Left ventricle myocardium inferior (tissue), 1 donor: Measurements from ENCODE around the gene PLA2R1. TPM values are rescaled to one million over a fixed set of nuclear protein-coding genes. Genes with fewer than 3 reads are reported as not detected.

ENCODE experiments used
- DNase-seq: peaks from one replicate; pipeline ENCODE4 v3.0.0-alpha.2; 2020
- H3K27ac ChIP-seq: fragments of 200-600 bp; replicated peaks from 2 replicates; pipeline ENCODE4 v1.8.0; 2021
- H3K27me3 ChIP-seq: fragments of 200-600 bp; 2 replicates; pipeline ENCODE4 v1.8.0; 2021; ENCODE audit warnings: low read depth
- H3K36me3 ChIP-seq: fragments of 200-600 bp; 2 replicates; pipeline ENCODE4 v1.8.0; 2021
- H3K4me1 ChIP-seq: fragments of 200-600 bp; 2 replicates; pipeline ENCODE4 v1.8.0; 2021
- H3K4me3 ChIP-seq: fragments of 200-600 bp; 2 replicates; pipeline ENCODE4 v1.8.0; 2021; ENCODE audit warnings: mild to moderate bottlenecking, moderate library complexity
- H3K9me3 ChIP-seq: fragments of 200-600 bp; replicated peaks from 2 replicates; pipeline ENCODE4 v1.8.0; 2021
- CTCF ChIP-seq: fragments of 200-600 bp; IDR thresholded peaks from 2 replicates; pipeline ENCODE4 v1.8.0; 2021; ENCODE audit warnings: antibody characterized with exemption, mild to moderate bottlenecking, borderline replicate concordance
- intact Hi-C: fragments of 100-400 bp; cut with micrococcal nuclease; formaldehyde crosslinking; loops from one replicate; pipeline ENCODE4 v1.11.0; 2022
- total RNA-seq: library from RNA; stranded (reverse); fragmentation: NEBNext Ultra II Directional; extraction: Animal tissue kit (Norgen Biotek cat#: 25700); gene quantifications from one replicate; pipeline ENCODE4 v1.2.1, GENCODE V29; 2021
- donor health status: DM: no; HTN: yes; CAD: no; lungs with severe emphysema.

The PLA2R1 gene
- total RNA-seq, 1 donor from 2014 or later, result 2.3 TPM

- no peak for TF ChIP-seq CTCF
- Histone ChIP-seq H3K36me3 (no peaks in the 10 kb centered on the region), H3K27ac (no peak overlapping the region), H3K9me3 (peaks cover 8% of the 10 kb centered on the region), H3K4me1 (no peaks in the 10 kb centered on the region), H3K4me3 (no peak overlapping the region), H3K27me3 (no peaks in the 10 kb centered on the region)
- no peak for DNase-seq
- intact Hi-C loops, result no loop called here
Measured at GRCh38 chr2:159989249-159989648, 73.2 kb downstream of the PLA2R1 start.

GRCh38 chr2:159988412-159988970, 73.9 kb downstream of the PLA2R1 start:
- intact Hi-C loops, result no loop called here
- no peaks in the 10 kb centered on the region for H3K27me3 ChIP-seq

GRCh38 chr2:159987181-159987580, 75.2 kb downstream of the PLA2R1 start:
- Histone ChIP-seq H3K27ac (no peak overlapping the region), H3K9me3 (peaks cover 8% of the 10 kb centered on the region), H3K36me3 (no peaks in the 10 kb centered on the region), H3K27me3 (no peaks in the 10 kb centered on the region), H3K4me3 (no peak overlapping the region), H3K4me1 (peaks cover 9% of the 10 kb centered on the region)
- no peak for DNase-seq
- no peak for TF ChIP-seq CTCF
- intact Hi-C loops, result no loop called here

More at GRCh38 chr2:159988412-159988970, 73.9 kb downstream of the PLA2R1 start:
- H3K27ac ChIP-seq, result no peak overlapping the region
- H3K4me3 ChIP-seq, result no peak overlapping the region
- H3K9me3 ChIP-seq, result peaks cover 8% of the 10 kb centered on the region
- no peak for TF ChIP-seq CTCF
- no peaks in the 10 kb centered on the region for H3K36me3 ChIP-seq
- DNase-seq, result no peak
- H3K4me1 ChIP-seq, result no peaks in the 10 kb centered on the region

GRCh38 chr2:159985656-159986055, 76.8 kb downstream of the PLA2R1 start:
- DNase-seq, result no peak
- intact Hi-C loops, result no loop called here

DNA sequence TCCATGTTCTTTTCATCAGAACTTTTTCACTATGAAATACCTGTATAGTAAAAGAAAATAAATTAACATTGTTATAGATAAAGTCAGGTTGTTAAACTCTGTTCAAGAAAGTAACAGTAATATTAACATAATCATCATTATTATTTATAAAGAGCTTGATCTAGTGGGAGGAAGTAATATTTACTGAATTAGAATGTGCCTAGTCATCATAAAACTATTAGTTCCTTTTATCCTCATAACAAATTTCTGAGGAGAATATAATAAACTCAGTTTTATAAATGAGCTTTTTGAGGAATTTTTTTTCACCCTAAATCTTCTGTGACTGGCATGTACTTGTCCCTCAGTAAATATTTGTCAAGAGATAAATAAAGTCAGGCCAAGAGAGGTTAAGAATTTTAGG, 78.4 kb downstream of the PLA2R1 start:
- intact Hi-C loops, result no loop called here
- Histone ChIP-seq H3K4me1 (peaks cover 10% of the 10 kb centered on the region), H3K36me3 (no peaks in the 10 kb centered on the region), H3K9me3 (peaks cover 8% of the 10 kb centered on the region), H3K4me3 (no peak overlapping the region), H3K27me3 (no peaks in the 10 kb centered on the region), H3K27ac (no peak overlapping the region)
- no peak for TF ChIP-seq CTCF
- DNase-seq, result no peak

More at GRCh38 chr2:159985656-159986055, 76.8 kb downstream of the PLA2R1 start:
- no peak overlapping the region for H3K27ac ChIP-seq
- H3K36me3 ChIP-seq, result no peaks in the 10 kb centered on the region
- no peaks in the 10 kb centered on the region for H3K27me3 ChIP-seq
- TF ChIP-seq CTCF, result no peak
- peaks cover 10% of the 10 kb centered on the region for H3K4me1 ChIP-seq
- no peak overlapping the region for H3K4me3 ChIP-seq
- peaks cover 8% of the 10 kb centered on the region for H3K9me3 ChIP-seq
